ENCODE measurements around the gene MDFI.

DNA sequence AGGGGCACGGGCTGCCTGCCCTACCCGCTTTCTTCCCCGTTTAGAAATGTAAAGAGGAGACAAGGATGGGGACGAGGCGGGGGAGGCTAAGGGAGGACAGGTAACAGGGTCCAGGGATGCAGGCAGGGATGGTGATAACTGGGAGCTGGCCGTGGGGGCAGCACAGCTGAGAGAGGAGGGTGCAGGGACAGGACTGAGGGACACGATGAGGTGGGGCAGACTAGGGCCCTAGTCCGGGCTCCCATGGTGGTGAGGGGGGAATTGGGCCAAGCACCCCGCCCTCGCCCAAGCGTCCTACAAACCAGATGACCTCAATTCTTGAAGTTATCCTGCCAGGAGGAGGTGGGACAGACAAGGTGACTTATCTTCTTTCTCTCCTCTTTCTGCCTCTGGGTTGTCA, 44.4 kb upstream of the MDFI start:
- TF ChIP-seq, protein P1, sequence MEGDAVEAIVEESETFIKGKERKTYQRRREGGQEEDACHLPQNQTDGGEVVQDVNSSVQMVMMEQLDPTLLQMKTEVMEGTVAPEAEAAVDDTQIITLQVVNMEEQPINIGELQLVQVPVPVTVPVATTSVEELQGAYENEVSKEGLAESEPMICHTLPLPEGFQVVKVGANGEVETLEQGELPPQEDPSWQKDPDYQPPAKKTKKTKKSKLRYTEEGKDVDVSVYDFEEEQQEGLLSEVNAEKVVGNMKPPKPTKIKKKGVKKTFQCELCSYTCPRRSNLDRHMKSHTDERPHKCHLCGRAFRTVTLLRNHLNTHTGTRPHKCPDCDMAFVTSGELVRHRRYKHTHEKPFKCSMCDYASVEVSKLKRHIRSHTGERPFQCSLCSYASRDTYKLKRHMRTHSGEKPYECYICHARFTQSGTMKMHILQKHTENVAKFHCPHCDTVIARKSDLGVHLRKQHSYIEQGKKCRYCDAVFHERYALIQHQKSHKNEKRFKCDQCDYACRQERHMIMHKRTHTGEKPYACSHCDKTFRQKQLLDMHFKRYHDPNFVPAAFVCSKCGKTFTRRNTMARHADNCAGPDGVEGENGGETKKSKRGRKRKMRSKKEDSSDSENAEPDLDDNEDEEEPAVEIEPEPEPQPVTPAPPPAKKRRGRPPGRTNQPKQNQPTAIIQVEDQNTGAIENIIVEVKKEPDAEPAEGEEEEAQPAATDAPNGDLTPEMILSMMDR (IDR thresholded peaks at IDR 0.05 in 4 of 5, conservative IDR thresholded peaks at IDR 0.05 in 1 of 5) = no peak
- no peak for TF ChIP-seq POLR2A (IDR thresholded peaks at IDR 0.05)
